Esophagus muscularis mucosa (tissue), 3 donors: ENCODE results near the gene LETM1.

Source experiments
- CTCF ChIP-seq, 3 experiments: fragments of 200-600 bp in 2 of 3; fragments of 450-650 bp in 1 of 3; sonication (generic) in 2 of 3; IDR thresholded peaks; one replicate each; pipeline ENCODE4 v1.5.1; 2017 to 2019; ENCODE audit warnings: antibody characterized with exemption in 3 of 3, mild to moderate bottlenecking in 2 of 3, moderate library complexity in 1 of 3
- POLR2A ChIP-seq: fragments of 450-650 bp; IDR thresholded peaks from one replicate; pipeline ENCODE4 v1.6.1; 2017; ENCODE audit warnings: antibody characterized with exemption, moderate library complexity, mild to moderate bottlenecking, low read depth
- POLR2AphosphoS5 ChIP-seq, 2 donors: sonication (generic); formaldehyde crosslinking; IDR thresholded peaks; one replicate each; pipeline ENCODE4 v1.6.1; 2017; ENCODE audit warnings: antibody characterized with exemption in 2 of 2

- TF ChIP-seq POLR2A: no peak
- TF ChIP-seq POLR2AphosphoS5 (IDR thresholded peaks at IDR 0.05): no peak
- no peak for TF ChIP-seq CTCF (IDR thresholded peaks at IDR 0.05)
Observed at GRCh38 chr4:1807332-1807777, 48.6 kb downstream of the LETM1 start.
